Neural progenitor cell (in vitro differentiated cells): ENCODE data around the gene IFITM2.

Source experiments
- CTCF ChIP-seq: fragments of 200-600 bp; sonication (generic); IDR thresholded peaks from 2 replicates; pipeline ENCODE4 v1.5.1; 2017; ENCODE audit warnings: antibody characterized with exemption, mild to moderate bottlenecking
- EZH2 ChIP-seq: fragments of 200-600 bp; sonication (generic); IDR thresholded peaks from 2 replicates; pipeline ENCODE4 v1.6.1; 2017; ENCODE audit warnings: antibody characterized with exemption, mild to moderate bottlenecking, moderate library complexity

DNA sequence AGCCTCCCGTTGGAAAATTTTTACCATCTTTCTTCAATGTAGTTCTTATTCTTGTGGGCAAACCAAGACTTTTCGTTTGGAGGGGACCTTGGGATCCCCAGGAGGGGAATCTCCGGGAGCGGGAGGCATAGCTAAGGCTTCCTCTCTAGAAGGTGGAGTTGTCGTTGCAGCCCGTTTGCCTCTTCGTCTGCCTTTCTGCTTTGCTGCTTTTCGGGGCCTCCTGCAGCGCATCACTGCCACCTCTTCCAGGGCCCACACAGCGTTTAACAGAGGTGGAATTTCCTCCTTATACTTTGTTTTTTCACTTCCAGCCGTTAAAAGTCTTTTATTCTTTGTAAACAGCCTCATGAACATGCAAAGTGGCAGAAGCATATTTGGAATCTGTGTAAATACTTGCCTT is 16.5 kb downstream of the IFITM2 start:
- TF ChIP-seq CTCF: no peak
- TF ChIP-seq EZH2: no peak
